ENCODE results near the gene RBM47.
"Not testable (repeated sequence)": the region's sequence is repeated elsewhere in the genome, so short reads cannot be mapped to it uniquely, and the experiment has no call there.

The RBM47 gene

GRCh38 chr4:40419231-40419912, 210.3 kb downstream of the RBM47 start:
- Histone ChIP-seq H3K4me1 (ENCODE audit: insufficient read depth, low read length) (no peaks in the 10 kb centered on the region), H3K9me3 (ENCODE audit: insufficient read depth, low read depth, low read length) (no peaks in the 10 kb centered on the region), H3K9ac (ENCODE audit: low read depth, low read length) (no peak overlapping the region), H3K27me3 (ENCODE audit: insufficient read depth, low read length) (no peaks in the 10 kb centered on the region), H3K4me3 (ENCODE audit: low read length) (no peak overlapping the region), H3K27ac (ENCODE audit: low read depth, low read length) (no peak overlapping the region), H3K36me3 (ENCODE audit: insufficient read depth, low read length) (peaks cover 16% of the 10 kb centered on the region)
- 60% methylated on average over 6 of the region's 6 CpGs for WGBS

GRCh38 chr4:40418430-40419230, 211.0 kb downstream of the RBM47 start:
- Histone ChIP-seq H3K9ac (ENCODE audit: low read depth, low read length) (no peak overlapping the region), H3K9me3 (ENCODE audit: insufficient read depth, low read depth, low read length) (no peaks in the 10 kb centered on the region), H3K27ac (ENCODE audit: low read depth, low read length) (no peak overlapping the region), H3K27me3 (ENCODE audit: insufficient read depth, low read length) (no peaks in the 10 kb centered on the region), H3K36me3 (ENCODE audit: insufficient read depth, low read length) (peaks cover 10% of the 10 kb centered on the region), H3K4me3 (ENCODE audit: low read length) (no peak overlapping the region), H3K4me1 (ENCODE audit: insufficient read depth, low read length) (no peaks in the 10 kb centered on the region)
- 75% methylated on average over 6 of the region's 6 CpGs for WGBS

- H3K27me3 ChIP-seq (ENCODE audit: insufficient read depth, low read length) = no peaks in the 10 kb centered on the region
- H3K36me3 ChIP-seq (ENCODE audit: insufficient read depth, low read length) = peaks cover 10% of the 10 kb centered on the region
- no peak overlapping the region for H3K9ac ChIP-seq (ENCODE audit: low read depth, low read length)
- 98% methylated on average over 5 of the region's 5 CpGs for WGBS
- H3K4me1 ChIP-seq (ENCODE audit: insufficient read depth, low read length) = no peaks in the 10 kb centered on the region
- no peaks in the 10 kb centered on the region for H3K9me3 ChIP-seq (ENCODE audit: insufficient read depth, low read depth, low read length)
- no peak overlapping the region for H3K4me3 ChIP-seq (ENCODE audit: low read length)
- H3K27ac ChIP-seq (ENCODE audit: low read depth, low read length) = no peak overlapping the region
Measured at GRCh38 chr4:40417941-40418340, 211.7 kb downstream of the RBM47 start.

GRCh38 chr4:40414673-40415072, 215.0 kb downstream of the RBM47 start:
- no peaks in the 10 kb centered on the region for H3K27me3 ChIP-seq (ENCODE audit: insufficient read depth, low read length)
- H3K36me3 ChIP-seq (ENCODE audit: insufficient read depth, low read length) = no peaks in the 10 kb centered on the region
- H3K27ac ChIP-seq (ENCODE audit: low read depth, low read length) = no peak overlapping the region
- no peaks in the 10 kb centered on the region for H3K4me1 ChIP-seq (ENCODE audit: insufficient read depth, low read length)
- H3K4me3 ChIP-seq (ENCODE audit: low read length) = no peak overlapping the region
- no peaks in the 10 kb centered on the region for H3K9me3 ChIP-seq (ENCODE audit: insufficient read depth, low read depth, low read length)
- no peak overlapping the region for H3K9ac ChIP-seq (ENCODE audit: low read depth, low read length)
- 61% methylated on average over 3 of the region's 3 CpGs for WGBS

GRCh38 chr4:40412866-40413795, 216.5 kb downstream of the RBM47 start:
- H3K27me3 ChIP-seq (ENCODE audit: insufficient read depth, low read length) = no peaks in the 10 kb centered on the region
- H3K9me3 ChIP-seq (ENCODE audit: insufficient read depth, low read depth, low read length) = no peaks in the 10 kb centered on the region
- H3K27ac ChIP-seq (ENCODE audit: low read depth, low read length) = no peak overlapping the region
- no peak overlapping the region for H3K9ac ChIP-seq (ENCODE audit: low read depth, low read length)
- no peak overlapping the region for H3K4me3 ChIP-seq (ENCODE audit: low read length)
- no peaks in the 10 kb centered on the region for H3K36me3 ChIP-seq (ENCODE audit: insufficient read depth, low read length)
- H3K4me1 ChIP-seq (ENCODE audit: insufficient read depth, low read length) = no peaks in the 10 kb centered on the region
- 78% methylated on average over 10 of the region's 10 CpGs for WGBS

GRCh38 chr4:40412388-40412787, 217.3 kb downstream of the RBM47 start:
- Histone ChIP-seq H3K9me3 (ENCODE audit: insufficient read depth, low read depth, low read length) (0 out of 2 replicates have a peak, but pooled peaks cover 4% of the 10 kb centered on the region), H3K9ac (ENCODE audit: low read depth, low read length) (no peak overlapping the region), H3K27ac (ENCODE audit: low read depth, low read length) (no peak overlapping the region), H3K4me1 (ENCODE audit: insufficient read depth, low read length) (no peaks in the 10 kb centered on the region), H3K27me3 (ENCODE audit: insufficient read depth, low read length) (no peaks in the 10 kb centered on the region), H3K4me3 (ENCODE audit: low read length) (no peak overlapping the region), H3K36me3 (ENCODE audit: insufficient read depth, low read length) (no peaks in the 10 kb centered on the region)
- WGBS = 67% methylated on average over 1 of the region's 1 CpG

- Histone ChIP-seq H3K9ac (ENCODE audit: low read depth, low read length) (no peak overlapping the region), H3K27me3 (ENCODE audit: insufficient read depth, low read length) (no peaks in the 10 kb centered on the region), H3K36me3 (ENCODE audit: insufficient read depth, low read length) (no peaks in the 10 kb centered on the region), H3K27ac (ENCODE audit: low read depth, low read length) (no peak overlapping the region), H3K9me3 (ENCODE audit: insufficient read depth, low read depth, low read length) (peaks cover 16% of the 10 kb centered on the region; the same call in 1 of the 2 replicates), H3K4me1 (ENCODE audit: insufficient read depth, low read length) (no peaks in the 10 kb centered on the region), H3K4me3 (ENCODE audit: low read length) (no peak overlapping the region)
- 79% methylated on average over 1 of the region's 1 CpG for WGBS
Measured at GRCh38 chr4:40409835-40410234, 219.8 kb downstream of the RBM47 start.

GRCh38 chr4:40407468-40407867, 222.2 kb downstream of the RBM47 start:
- not testable (repeated sequence) for H3K4me1 ChIP-seq (ENCODE audit: insufficient read depth, low read length); H3K27me3 ChIP-seq (ENCODE audit: insufficient read depth, low read length); H3K27ac ChIP-seq (ENCODE audit: low read depth, low read length); H3K36me3 ChIP-seq (ENCODE audit: insufficient read depth, low read length); H3K9ac ChIP-seq (ENCODE audit: low read depth, low read length); H3K4me3 ChIP-seq (ENCODE audit: low read length)
- 93% methylated on average over 3 of the region's 3 CpGs for WGBS
- H3K9me3 ChIP-seq (ENCODE audit: insufficient read depth, low read depth, low read length) = peaks cover 16% of the 10 kb centered on the region; the same call in 1 of the 2 replicates

GRCh38 chr4:40406340-40406739, 223.3 kb downstream of the RBM47 start:
- WGBS = 91% methylated on average over 4 of the region's 4 CpGs
- H3K27ac ChIP-seq (ENCODE audit: low read depth, low read length) = no peak overlapping the region
- H3K4me3 ChIP-seq (ENCODE audit: low read length) = no peak overlapping the region
- H3K27me3 ChIP-seq (ENCODE audit: insufficient read depth, low read length) = no peaks in the 10 kb centered on the region
- H3K9me3 ChIP-seq (ENCODE audit: insufficient read depth, low read depth, low read length) = peaks cover 16% of the 10 kb centered on the region; the same call in 1 of the 2 replicates
- no peaks in the 10 kb centered on the region for H3K36me3 ChIP-seq (ENCODE audit: insufficient read depth, low read length)
- no peak overlapping the region for H3K9ac ChIP-seq (ENCODE audit: low read depth, low read length)
- peaks cover 3% of the 10 kb centered on the region; the same call in 1 of the 2 replicates for H3K4me1 ChIP-seq (ENCODE audit: insufficient read depth, low read length)

GRCh38 chr4:40405193-40405592, 224.5 kb downstream of the RBM47 start:
- Histone ChIP-seq H3K27me3 (ENCODE audit: insufficient read depth, low read length) (no peaks in the 10 kb centered on the region), H3K9ac (ENCODE audit: low read depth, low read length) (no peak overlapping the region), H3K27ac (ENCODE audit: low read depth, low read length) (no peak overlapping the region), H3K4me3 (ENCODE audit: low read length) (no peak overlapping the region), H3K36me3 (ENCODE audit: insufficient read depth, low read length) (no peaks in the 10 kb centered on the region), H3K9me3 (ENCODE audit: insufficient read depth, low read depth, low read length) (peaks cover 16% of the 10 kb centered on the region; the same call in 1 of the 2 replicates), H3K4me1 (ENCODE audit: insufficient read depth, low read length) (peaks cover 3% of the 10 kb centered on the region; the same call in 1 of the 2 replicates)
- 90% methylated on average over 3 of the region's 4 CpGs for WGBS
